Spleen (tissue), 11 donors: ENCODE data around the gene ENOX1. TPM values are rescaled to one million over a fixed set of nuclear protein-coding genes. Genes with fewer than 3 reads are reported as not detected.

ENCODE experiments used
- DNase-seq: peaks from one replicate; pipeline ENCODE4 v3.0.0-alpha.2; 2020
- H3K27ac ChIP-seq, 8 donors: fragments of 200-600 bp; sonication (generic) in 7 of 8; 1 replicate in 4 of 8; 2 replicates in 4 of 8; pipeline versions ENCODE4 v1.5.0 to v1.8.0; 2016 to 2021; ENCODE audit warnings: inconsistent platforms in 4 of 8, mild to moderate bottlenecking in 4 of 8, moderate library complexity in 1 of 8
- H3K27me3 ChIP-seq, 7 donors: fragments of 200-600 bp; sonication (generic) in 6 of 7; replicated peaks in 1 of 7; 1 replicate in 4 of 7; 2 replicates in 3 of 7; pipeline versions ENCODE4 v1.5.0 to v1.8.0; 2016 to 2021; ENCODE audit warnings: inconsistent platforms in 3 of 7, mild to moderate bottlenecking in 1 of 7
- H3K36me3 ChIP-seq, 6 donors: fragments of 200-600 bp; sonication (generic) in 5 of 6; 1 replicate in 4 of 6; 2 replicates in 2 of 6; pipeline versions ENCODE4 v1.5.0 to v1.8.0; 2016 to 2021; ENCODE audit warnings: inconsistent platforms in 2 of 6
- H3K4me1 ChIP-seq, 6 donors: fragments of 200-600 bp; sonication (generic) in 5 of 6; 1 replicate in 3 of 6; 2 replicates in 3 of 6; pipeline versions ENCODE4 v1.5.0 to v1.8.0; 2016 to 2021; ENCODE audit warnings: inconsistent platforms in 3 of 6
- H3K4me3 ChIP-seq, 8 donors: fragments of 200-600 bp; sonication (generic) in 7 of 8; 1 replicate in 4 of 8; 2 replicates in 4 of 8; pipeline versions ENCODE4 v1.5.0 to v1.8.0; 2016 to 2021; ENCODE audit warnings: inconsistent platforms in 4 of 8, mild to moderate bottlenecking in 4 of 8, moderate library complexity in 2 of 8
- H3K9me3 ChIP-seq, 8 donors: fragments of 200-600 bp; sonication (generic) in 7 of 8; 1 replicate in 4 of 8; 2 replicates in 4 of 8; pipeline versions ENCODE4 v1.5.0 to v1.8.0; 2016 to 2021; ENCODE audit warnings: inconsistent platforms in 4 of 8
- POLR2A ChIP-seq, 3 donors: fragments of 450-650 bp; IDR thresholded peaks; one replicate each; pipeline ENCODE4 v1.5.1; 2017; ENCODE audit warnings: antibody characterized with exemption in 3 of 3, mild to moderate bottlenecking in 1 of 3
- POLR2AphosphoS5 ChIP-seq, 3 donors: sonication (generic); formaldehyde crosslinking; IDR thresholded peaks; one replicate each; pipeline ENCODE4 v1.5.1; 2017; ENCODE audit warnings: antibody characterized with exemption in 3 of 3
- WGBS, 5 donors: extraction: QIAGEN DNeasy Blood & Tissue Kit in 3 of 5; methylation state at CpG; one replicate each; pipeline versions ENCODE4 v1.1.5 to v1.1.7; 2013 to 2018; 5-methylcytosine and 5-hydroxymethylcytosine counted together
- intact Hi-C: fragments of 100-400 bp; cut with DNase I; formaldehyde crosslinking; loops from one replicate; pipeline ENCODE4 v1.15.0; 2023; ENCODE audit warnings: low total_unique reads
- polyA plus RNA-seq, 3 donors: library from polyadenylated mRNA; stranded (reverse); fragments of 200-250 nt; gene quantifications; one replicate each; pipeline ENCODE4 v1.2.1, GENCODE V29; 2013
- total RNA-seq, 7 donors: library from RNA; depleted of rRNA in 3 of 7; stranded (reverse); fragments of >200 nt in 3 of 7; fragmentation: NEBNext Ultra II Directional in 4 of 7; extraction: Animal tissue kit (Norgen Biotek cat#: 25700) in 4 of 7; gene quantifications; one replicate each; pipeline versions ENCODE4 v1.1.0 to v1.2.1, GENCODE V29; 2016 to 2021
- TF ChIP-seq, protein P1 (sequence below), 11 experiments: fragments of 200-600 bp in 7 of 11; fragments of 450-650 bp in 4 of 11; sonication (generic) in 4 of 11; IDR thresholded peaks in 8 of 11; conservative IDR thresholded peaks in 3 of 11; 1 replicate in 7 of 11; 2 replicates in 4 of 11; pipeline versions ENCODE4 v1.4.0 to v1.8.0; 2016 to 2021; ENCODE audit warnings: antibody characterized with exemption in 11 of 11, inconsistent platforms in 4 of 11, mild to moderate bottlenecking in 1 of 11
- donor health status: healthy with polysubstance abuse.
- donor health status: DM: no; HTN: no; CAD: no; lungs with moderate emphysema.
- donor health status: DM: no; HTN: no; CAD: no.
- donor health status: Bipolar disorder and iron deficiency.
- donor health status: healthy.
- donor health status: DM: no; HTN: no; CAD: no.
- donor health status: DM: yes; HTN: yes; CAD: no.

ENOX1 gene
- total and polyA plus RNA-seq, 10 donors, result 0.42 to 1.3 (median 0.54) TPM; not detected in 1

DNA sequence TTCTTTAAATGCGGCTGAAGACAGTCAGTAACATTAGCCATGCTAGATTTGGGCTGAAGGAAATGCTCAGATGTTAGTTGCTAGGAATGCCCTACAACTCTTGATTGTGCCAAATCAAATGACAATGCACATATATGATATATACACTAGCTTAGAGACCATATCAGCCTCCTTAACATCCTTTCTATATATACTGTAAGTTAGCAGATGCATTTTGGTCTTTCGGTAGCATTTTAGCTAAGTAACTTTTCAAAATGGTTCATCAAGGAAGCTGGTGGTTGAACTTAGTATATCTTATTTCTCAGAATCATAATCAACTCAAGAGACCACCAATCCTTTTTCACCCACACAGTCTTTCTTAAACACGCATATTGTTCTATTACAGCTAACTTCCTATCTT lies 14.1 kb upstream of the ENOX1 start:
- peaks cover 0 to 9% (median 2%) of the 10 kb centered on the region in 6 donors for H3K4me1 ChIP-seq
- intact Hi-C loops, result loop anchor here (5.0 to 10.0 kb wide), 2 partner anchors 496 to 714 kb away; no protein-coding TSS in a partner anchor
- no peak overlapping the region for H3K27ac ChIP-seq
- DNase-seq, result no peak
- H3K36me3 ChIP-seq, result no peaks in the 10 kb centered on the region
- peaks cover 0 to 2% (median 0%) of the 10 kb centered on the region in 7 donors for H3K27me3 ChIP-seq
- H3K9me3 ChIP-seq, result no peaks in the 10 kb centered on the region
- no peak for TF ChIP-seq POLR2AphosphoS5 (IDR thresholded peaks at IDR 0.05)
- no peak for TF ChIP-seq POLR2A (IDR thresholded peaks at IDR 0.05)
- TF ChIP-seq, protein P1, sequence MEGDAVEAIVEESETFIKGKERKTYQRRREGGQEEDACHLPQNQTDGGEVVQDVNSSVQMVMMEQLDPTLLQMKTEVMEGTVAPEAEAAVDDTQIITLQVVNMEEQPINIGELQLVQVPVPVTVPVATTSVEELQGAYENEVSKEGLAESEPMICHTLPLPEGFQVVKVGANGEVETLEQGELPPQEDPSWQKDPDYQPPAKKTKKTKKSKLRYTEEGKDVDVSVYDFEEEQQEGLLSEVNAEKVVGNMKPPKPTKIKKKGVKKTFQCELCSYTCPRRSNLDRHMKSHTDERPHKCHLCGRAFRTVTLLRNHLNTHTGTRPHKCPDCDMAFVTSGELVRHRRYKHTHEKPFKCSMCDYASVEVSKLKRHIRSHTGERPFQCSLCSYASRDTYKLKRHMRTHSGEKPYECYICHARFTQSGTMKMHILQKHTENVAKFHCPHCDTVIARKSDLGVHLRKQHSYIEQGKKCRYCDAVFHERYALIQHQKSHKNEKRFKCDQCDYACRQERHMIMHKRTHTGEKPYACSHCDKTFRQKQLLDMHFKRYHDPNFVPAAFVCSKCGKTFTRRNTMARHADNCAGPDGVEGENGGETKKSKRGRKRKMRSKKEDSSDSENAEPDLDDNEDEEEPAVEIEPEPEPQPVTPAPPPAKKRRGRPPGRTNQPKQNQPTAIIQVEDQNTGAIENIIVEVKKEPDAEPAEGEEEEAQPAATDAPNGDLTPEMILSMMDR (IDR thresholded peaks at IDR 0.05 in 8 of 11, conservative IDR thresholded peaks at IDR 0.05 in 3 of 11), result no peak
- 61 to 95% (median 68%) methylated on average over 3 of the region's 3 CpGs for WGBS, 5 donors
- H3K4me3 ChIP-seq, result no peak overlapping the region

DNA sequence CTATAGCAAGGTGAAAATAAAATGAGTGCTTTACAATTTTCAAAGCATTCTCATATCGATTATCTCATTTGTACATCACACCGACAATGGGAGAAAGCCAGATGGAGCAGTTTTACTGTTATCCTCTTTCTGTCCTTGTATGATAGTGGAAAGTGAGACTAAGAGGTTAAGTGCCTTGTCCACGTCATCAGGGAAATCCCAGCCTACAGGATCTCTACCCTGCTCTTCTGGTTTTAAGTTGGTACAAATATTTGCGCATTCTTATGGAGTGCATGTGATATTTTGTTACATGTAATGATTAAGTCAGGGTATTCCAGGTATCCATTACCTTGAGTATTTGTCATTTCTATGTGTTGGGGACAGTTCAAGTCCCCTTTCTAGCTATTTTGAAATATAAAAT lies 12.4 kb upstream of the ENOX1 start:
- Histone ChIP-seq H3K27ac (no peak overlapping the region), H3K36me3 (no peaks in the 10 kb centered on the region), H3K4me3 (no peak overlapping the region), H3K9me3 (no peaks in the 10 kb centered on the region), H3K4me1 (no peaks in the 10 kb centered on the region), H3K27me3 (no peaks in the 10 kb centered on the region)
- intact Hi-C loops, result no loop called here
- no peak for DNase-seq
- WGBS, 5 donors, result 66 to 86% (median 72%) methylated on average over 4 of the region's 4 CpGs
- TF ChIP-seq, protein P1 (IDR thresholded peaks at IDR 0.05 in 8 of 11, conservative IDR thresholded peaks at IDR 0.05 in 3 of 11), result no peak
- TF ChIP-seq POLR2AphosphoS5 (IDR thresholded peaks at IDR 0.05) (no peak), POLR2A (IDR thresholded peaks at IDR 0.05) (no peak)

DNA sequence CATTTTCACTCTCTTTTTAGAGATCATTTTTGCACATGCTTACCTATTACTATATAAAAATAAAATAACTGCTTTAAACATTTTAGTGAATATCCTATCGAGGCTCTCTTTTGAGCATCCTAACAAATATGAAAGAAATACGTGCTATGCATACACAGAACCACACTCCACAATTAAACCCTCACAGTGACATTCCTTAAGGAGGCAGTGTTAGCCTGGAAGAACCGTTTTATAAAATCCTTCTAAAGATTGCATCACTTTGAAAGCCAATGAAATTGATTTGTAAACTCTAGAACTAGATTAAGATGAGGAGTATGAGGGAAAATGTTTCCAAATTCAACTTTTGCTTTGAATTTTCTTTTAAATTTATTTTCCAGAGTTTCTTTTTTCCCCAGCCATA lies 11.1 kb upstream of the ENOX1 start:
- Histone ChIP-seq H3K4me3 (no peak overlapping the region), H3K4me1 (no peaks in the 10 kb centered on the region), H3K9me3 (no peaks in the 10 kb centered on the region), H3K27me3 (no peaks in the 10 kb centered on the region), H3K27ac (no peak overlapping the region), H3K36me3 (no peaks in the 10 kb centered on the region)
- intact Hi-C loops, result no loop called here
- TF ChIP-seq POLR2A (IDR thresholded peaks at IDR 0.05) (no peak), POLR2AphosphoS5 (IDR thresholded peaks at IDR 0.05) (no peak)
- TF ChIP-seq, protein P1 (IDR thresholded peaks at IDR 0.05 in 8 of 11, conservative IDR thresholded peaks at IDR 0.05 in 3 of 11), result no peak
- 64 to 79% (median 76%) methylated on average over 3 of the region's 3 CpGs for WGBS, 5 donors
- no peak for DNase-seq

DNA sequence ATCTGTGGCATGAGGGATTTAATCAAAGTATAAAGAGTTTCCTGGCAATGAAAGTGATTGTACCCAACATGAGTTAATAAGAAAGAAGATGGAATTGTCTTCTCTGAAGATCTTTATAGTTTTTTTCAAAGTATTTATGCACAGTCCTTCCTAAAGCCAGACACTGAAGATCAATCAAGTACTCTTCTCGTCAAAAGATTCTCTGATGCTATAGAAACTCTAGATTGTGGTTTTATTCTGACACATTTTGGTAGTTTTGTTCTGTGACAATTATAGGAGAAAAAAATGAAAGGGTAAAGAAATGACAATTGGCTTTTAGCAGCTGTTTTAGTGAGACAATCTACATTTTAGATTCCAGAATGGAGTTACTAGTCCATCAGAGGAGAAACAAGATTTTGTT lies 10.4 kb upstream of the ENOX1 start:
- Histone ChIP-seq H3K27me3 (no peaks in the 10 kb centered on the region), H3K9me3 (no peaks in the 10 kb centered on the region), H3K36me3 (no peaks in the 10 kb centered on the region), H3K27ac (no peak overlapping the region), H3K4me3 (no peak overlapping the region), H3K4me1 (no peaks in the 10 kb centered on the region)
- TF ChIP-seq, protein P1 (IDR thresholded peaks at IDR 0.05 in 8 of 11, conservative IDR thresholded peaks at IDR 0.05 in 3 of 11), result no peak
- no peak for TF ChIP-seq POLR2A (IDR thresholded peaks at IDR 0.05)
- TF ChIP-seq POLR2AphosphoS5 (IDR thresholded peaks at IDR 0.05), result no peak
- DNase-seq, result no peak
- intact Hi-C loops, result no loop called here
- WGBS, 5 donors, result 65 to 73% (median 72%) methylated on average over 1 of the region's 1 CpG
